T-helper 17 cell (primary cell): ENCODE data around the gene AKT2. TPM values are rescaled to one million over a fixed set of nuclear protein-coding genes. Genes with fewer than 3 reads are reported as not detected.

Experiments
- ATAC-seq: fragments of 150-1000 bp; cut with Tn5 transposase; 2 replicates; pipeline ENCODE4 v1.10.0; 2021; ENCODE audit warnings: mild to moderate bottlenecking, moderate library complexity
- DNase-seq, 3 donors: peaks; one replicate each; pipeline versions ENCODE4 v3.0.0 to v3.0.0-alpha.2; 2020 to 2021
- H3K9me3 ChIP-seq: one replicate; pipeline ENCODE4 v1.7.0; 2013; ENCODE audit warnings: low read length, mild to moderate bottlenecking; ENCODE audit not compliant: control insufficient read depth, poor library complexity, severe bottlenecking
- H3K27ac Mint-ChIP-seq: one replicate; pipeline ENCODE4 v1.8.0; 2022; ENCODE audit warnings: mild to moderate bottlenecking, moderate library complexity, mixed read lengths
- H3K27me3 Mint-ChIP-seq: one replicate; pipeline ENCODE4 v1.8.0; 2022; ENCODE audit warnings: mixed read lengths
- H3K36me3 Mint-ChIP-seq: one replicate; pipeline ENCODE4 v1.8.0; 2022; ENCODE audit warnings: low read depth, mixed read lengths
- H3K4me1 Mint-ChIP-seq: one replicate; pipeline ENCODE4 v1.8.0; 2022; ENCODE audit warnings: mild to moderate bottlenecking, mixed read lengths
- H3K4me3 Mint-ChIP-seq: one replicate; pipeline ENCODE4 v1.8.0; 2022; ENCODE audit warnings: mild to moderate bottlenecking, moderate library complexity, mixed read lengths
- total RNA-seq, 4 donors: library from RNA in 2 of 4; stranded (reverse) in 2 of 4; gene quantifications; one replicate each; pipeline ENCODE4 v1.2.3 and lab custom pipeline; 2022 to 2026

Gene AKT2
- total RNA-seq, 2 donors from 2014 or later, result 168 to 187 TPM

DNA sequence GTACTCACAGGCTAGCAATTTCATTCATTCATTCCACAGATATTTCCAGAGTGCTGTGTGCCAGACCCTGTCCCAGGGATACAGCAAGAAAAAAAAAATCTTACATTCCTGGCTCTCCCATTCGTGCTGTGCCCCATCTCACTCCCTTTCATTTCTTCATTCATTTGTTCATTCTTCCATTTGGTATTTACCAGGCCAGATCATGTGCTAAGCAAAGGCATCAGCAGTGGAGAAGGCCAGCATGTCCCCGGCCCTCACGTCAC, 91.6 kb downstream of the AKT2 start:
- peak overlapping the region; percentile 28 for H3K4me3 Mint-ChIP-seq
- H3K27me3 Mint-ChIP-seq, result no peaks in the 10 kb centered on the region
- no peak overlapping the region for H3K27ac Mint-ChIP-seq

DNA sequence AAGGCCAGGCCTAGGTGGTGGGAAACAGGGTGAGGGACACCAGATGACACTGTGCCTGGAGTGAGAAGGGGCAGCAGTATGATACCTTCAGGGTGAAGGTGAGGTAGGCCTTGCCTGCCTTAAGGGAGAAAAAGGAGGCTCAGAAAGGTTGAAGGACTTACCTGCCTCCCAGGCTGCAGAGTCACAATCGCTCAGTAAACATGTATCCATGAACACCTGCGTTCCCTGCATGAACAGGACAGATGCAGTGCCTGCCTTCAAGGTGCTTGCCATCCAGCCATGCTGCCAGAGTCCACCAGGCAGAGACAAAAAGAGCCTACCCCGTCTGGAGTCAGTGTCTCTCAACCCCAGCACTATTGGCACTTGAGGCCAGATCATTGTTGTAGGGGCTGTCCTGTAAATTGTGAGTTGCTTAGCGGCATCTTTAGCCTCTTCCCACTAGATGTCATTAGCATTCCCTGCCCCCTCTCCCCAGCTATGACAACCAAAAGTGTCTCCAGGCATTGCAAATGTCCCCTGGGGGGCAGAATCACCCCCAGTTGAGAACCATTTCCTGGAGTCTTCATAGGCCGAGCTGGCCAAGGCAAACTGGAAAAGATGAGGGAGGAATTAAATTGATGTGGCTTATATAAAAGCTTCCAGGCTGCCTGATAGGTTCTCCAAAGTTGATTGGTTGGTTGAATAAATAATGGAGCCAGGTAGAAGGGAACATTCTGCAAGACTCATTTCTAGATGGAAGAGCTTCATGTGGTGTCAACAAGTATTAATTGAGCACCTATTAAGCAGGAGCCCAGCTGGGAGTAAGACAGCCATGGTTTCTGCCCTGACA, 92.2 kb downstream of the AKT2 start:
- Mint-ChIP-seq H3K36me3 (no peaks in the 10 kb centered on the region), H3K4me1 (peaks cover 23% of the 10 kb centered on the region), H3K4me3 (peak overlapping the region; percentile 79), H3K27ac (no peak overlapping the region), H3K27me3 (no peaks in the 10 kb centered on the region)
- no peak for ATAC-seq
- DNase-seq, result no peak
- H3K9me3 ChIP-seq, result no peaks in the 10 kb centered on the region

More for the DNA sequence above, 91.6 kb downstream of the AKT2 start:
- H3K4me1 Mint-ChIP-seq, result peaks cover 23% of the 10 kb centered on the region
- no peaks in the 10 kb centered on the region for H3K36me3 Mint-ChIP-seq
- no peak for ATAC-seq
- no peak for DNase-seq
- no peaks in the 10 kb centered on the region for H3K9me3 ChIP-seq

DNA sequence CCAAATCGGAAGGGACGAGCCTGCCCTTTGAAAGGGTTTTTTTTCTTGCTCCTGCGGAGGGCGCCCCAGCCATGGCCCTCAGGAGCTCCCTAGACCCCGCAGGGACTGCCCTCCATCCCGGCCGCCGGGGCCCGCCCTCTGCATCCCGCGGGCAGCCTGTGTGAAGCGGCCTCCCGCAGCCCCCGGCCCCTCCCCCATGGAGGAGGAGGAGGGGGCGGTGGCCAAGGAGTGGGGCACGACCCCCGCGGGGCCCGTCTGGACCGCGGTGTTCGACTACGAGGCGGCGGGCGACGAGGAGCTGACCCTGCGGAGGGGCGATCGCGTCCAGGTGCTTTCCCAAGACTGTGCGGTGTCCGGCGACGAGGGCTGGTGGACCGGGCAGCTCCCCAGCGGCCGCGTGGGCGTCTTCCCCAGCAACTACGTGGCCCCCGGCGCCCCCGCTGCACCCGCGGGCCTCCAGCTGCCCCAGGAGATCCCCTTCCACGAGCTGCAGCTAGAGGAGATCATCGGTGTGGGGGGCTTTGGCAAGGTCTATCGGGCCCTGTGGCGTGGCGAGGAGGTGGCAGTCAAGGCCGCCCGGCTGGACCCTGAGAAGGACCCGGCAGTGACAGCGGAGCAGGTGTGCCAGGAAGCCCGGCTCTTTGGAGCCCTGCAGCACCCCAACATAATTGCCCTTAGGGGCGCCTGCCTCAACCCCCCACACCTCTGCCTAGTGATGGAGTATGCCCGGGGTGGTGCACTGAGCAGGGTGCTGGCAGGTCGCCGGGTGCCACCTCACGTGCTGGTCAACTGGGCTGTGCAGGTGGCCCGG, 93.1 kb downstream of the AKT2 start:
- no peaks in the 10 kb centered on the region for H3K27me3 Mint-ChIP-seq
- H3K4me1 Mint-ChIP-seq, result peaks cover 21% of the 10 kb centered on the region
- H3K4me3 Mint-ChIP-seq, result peak overlapping the region; percentile 79
- H3K27ac Mint-ChIP-seq, result no peak overlapping the region
- ATAC-seq (no peak), DNase-seq (no peak)
- no peaks in the 10 kb centered on the region for H3K9me3 ChIP-seq
- H3K36me3 Mint-ChIP-seq, result no peaks in the 10 kb centered on the region

DNA sequence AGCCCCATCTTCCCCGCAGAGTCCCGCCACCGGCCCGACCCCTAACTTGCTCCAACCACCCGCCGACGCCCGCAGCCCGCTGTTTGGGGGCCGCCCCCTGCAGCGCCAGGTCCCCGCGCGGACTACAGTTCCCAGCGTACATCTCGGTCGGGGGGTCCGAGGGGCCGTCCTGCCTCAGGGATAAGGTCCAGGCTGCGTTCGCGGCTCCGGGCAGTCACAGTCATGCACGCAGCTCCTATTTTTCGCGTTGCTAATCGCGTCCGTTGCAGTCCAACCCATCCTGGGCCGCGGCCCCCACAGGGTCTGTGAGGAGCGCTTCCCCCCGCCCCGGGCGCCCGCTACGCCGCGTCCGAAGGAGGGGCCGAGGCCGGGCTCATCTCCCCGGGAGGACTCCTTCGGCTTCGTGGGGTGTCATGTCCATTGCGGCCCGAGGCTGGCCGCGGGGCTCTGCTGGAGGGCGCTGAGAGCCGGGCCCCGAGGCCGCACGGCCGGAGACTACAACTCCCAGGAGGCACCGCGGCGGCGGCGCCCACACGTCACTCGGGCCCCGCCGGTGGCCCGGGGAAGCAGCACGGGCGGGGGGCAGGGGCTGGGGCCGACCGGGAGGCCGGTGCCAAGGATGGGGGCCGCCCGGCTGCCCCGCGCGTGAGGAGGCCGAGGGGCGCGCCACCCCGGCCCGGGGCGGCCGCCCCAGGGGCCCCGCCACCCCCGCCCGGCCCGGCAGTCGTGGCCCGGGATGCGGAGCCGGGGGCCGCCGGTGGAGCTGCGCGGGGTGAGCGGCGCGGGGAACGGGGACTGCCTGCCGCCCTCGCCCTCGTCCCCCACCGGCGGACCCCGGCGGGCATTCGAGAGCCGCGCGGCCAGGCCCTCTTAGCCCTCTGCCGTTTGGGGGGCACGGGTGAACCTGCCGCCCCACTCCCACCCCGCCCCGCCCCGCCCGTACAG, 94.0 kb downstream of the AKT2 start, which contains the start of gene MAP3K10:
Gene MAP3K10 (plus strand): TSS at position 536 of the 945 bp plus-strand sequence. CDS start 606 bp downstream, outside the sequence.
- peak; percentile 93 for ATAC-seq
- Mint-ChIP-seq H3K27me3 (no peaks in the 10 kb centered on the region), H3K4me3 (peak within 1 kb of the TSS; percentile 89), H3K36me3 (no peaks in the 10 kb centered on the region), H3K27ac (peak within 1 kb of the TSS; percentile 83), H3K4me1 (peaks cover 21% of the 10 kb centered on the region)
- peak; percentile 59 to 72 (median 64) for DNase-seq
- H3K9me3 ChIP-seq, result no peaks in the 10 kb centered on the region

DNA sequence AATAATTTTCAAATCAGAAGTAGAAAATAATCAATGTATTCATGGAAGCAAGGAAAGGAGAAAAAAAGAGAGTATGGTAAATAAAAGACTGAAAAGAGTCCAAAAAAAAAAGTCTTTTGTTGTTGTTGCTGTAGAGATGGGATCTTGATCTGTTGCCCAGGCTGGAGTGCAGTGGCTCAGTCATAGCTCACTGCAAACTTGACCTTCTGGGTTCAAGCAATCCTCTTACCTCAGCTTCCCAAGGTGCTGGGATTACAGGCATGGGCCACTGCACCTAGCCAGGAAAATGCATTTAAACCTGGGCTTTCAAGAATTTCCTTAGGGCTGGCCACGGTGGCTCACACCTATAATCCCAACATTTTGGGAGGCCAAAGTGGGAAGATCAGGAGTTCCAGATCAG, 100.9 kb downstream of the AKT2 start:
- H3K36me3 Mint-ChIP-seq, result no peaks in the 10 kb centered on the region
- no peaks in the 10 kb centered on the region for H3K9me3 ChIP-seq
- ATAC-seq (no peak), DNase-seq (no peak)
- H3K4me3 Mint-ChIP-seq, result no peak overlapping the region
- H3K27ac Mint-ChIP-seq, result no peak overlapping the region
- H3K27me3 Mint-ChIP-seq, result peaks cover 11% of the 10 kb centered on the region
- H3K4me1 Mint-ChIP-seq, result no peaks in the 10 kb centered on the region

Other genes with a start within 250 kb of the AKT2 start
- 10 to 100 TPM; 15.1 to 16.8 TPM for gene ZNF780B, start 229.1 kb downstream of the AKT2 start, total RNA-seq
- gene ZNF780A, start 194.4 kb downstream of the AKT2 start, total RNA-seq, result 1 to 10 TPM; 6.4 to 9.5 TPM
- 10 to 100 TPM; 20.7 to 28.5 TPM for gene MAP3K10, start 93.9 kb downstream of the AKT2 start, total RNA-seq
- not detected for gene TTC9B, start 67.0 kb downstream of the AKT2 start, total RNA-seq
- 1 to 10 TPM in 1 of 2 donors, under 1 TPM in 1; 0.77 to 1.5 TPM for gene CCNP, start 58.7 kb downstream of the AKT2 start, total RNA-seq
- gene C19orf47, start 63.1 kb upstream of the AKT2 start, total RNA-seq, result 10 to 100 TPM in 1 of 2 donors, 1 to 10 TPM in 1; 9.5 to 11.9 TPM
- 10 to 100 TPM; 75.4 to 77.1 TPM for gene PLD3, start 63.4 kb upstream of the AKT2 start, total RNA-seq
- gene HIPK4, start 104.8 kb upstream of the AKT2 start, total RNA-seq, result not detected
- gene PRX, start 128.0 kb upstream of the AKT2 start, total RNA-seq, result 1 to 10 TPM; 1.5 to 1.7 TPM
- gene SERTAD1, start 140.6 kb upstream of the AKT2 start, total RNA-seq, result 10 to 100 TPM; 18.1 to 19.4 TPM
- gene SERTAD3, start 159.0 kb upstream of the AKT2 start, total RNA-seq, result 10 to 100 TPM; 23.5 to 24.6 TPM
- 1 to 10 TPM; 7.4 to 9.9 TPM for gene BLVRB, start 180.4 kb upstream of the AKT2 start, total RNA-seq
- under 1 TPM; 0.21 to 0.25 TPM for gene SPTBN4, start 181.7 kb upstream of the AKT2 start, total RNA-seq